ENCODE data around the gene CPEB3.

- TF ChIP-seq CTCF (IDR thresholded peaks at IDR 0.05) (no peak), POLR2A (IDR thresholded peaks at IDR 0.05) (no peak)
These were observed 52.2 kb downstream of the CPEB3 start for GRCh38 chr10:92238586-92239098.

Data from heart left ventricle (tissue), 13 donors.